ENCODE data around the gene ENTPD5. TPM values are rescaled to one million over a fixed set of nuclear protein-coding genes. Genes with fewer than 3 reads are reported as not detected.

ENTPD5 gene
- 9.3 and 10.4 TPM in 2 replicates for total RNA-seq

- TF ChIP-seq CTCF (IDR thresholded peaks at IDR 0.05), result no peak
- peak; percentile 82 for DNase-seq
- H3K27me3 Mint-ChIP-seq, result no peaks in the 10 kb centered on the region
- ChIA-PET POLR2A (interaction anchor here (0.7 to 1.8 kb wide), 4 partner anchors 15 to 295 kb away, joined by 3 to 4 read pairs (median 3); partner anchors contain the start of gene ZNF410), CTCF (no interaction called here)
- H3K4me1 Mint-ChIP-seq, result peaks cover 14% of the 10 kb centered on the region
- H3K9me3 Mint-ChIP-seq, result no peaks in the 10 kb centered on the region
- peak within 1 kb of the TSS; percentile 88 for H3K27ac Mint-ChIP-seq
- peaks cover 5% of the 10 kb centered on the region for H3K36me3 Mint-ChIP-seq (ENCODE audit: low read depth)
- peak within 1 kb of the TSS; percentile 95 for H3K4me3 Mint-ChIP-seq
- intact Hi-C loops (cut with micrococcal nuclease), result loop anchor here (1.0 to 5.0 kb wide), 4 partner anchors 66 to 306 kb away; partner anchors contain the start of genes ALDH6A1, COQ6, FAM161B and LIN52
- ATAC-seq (ENCODE audit: low read depth), result peak; percentile 96
Measured at GRCh38 chr14:74018586-74019407, at the start of gene ENTPD5, which contains the start of gene BBOF1. TSS of gene ENTPD5 (minus strand) at chr14:74019288. CDS start at chr14:73988102, 31,186 bp downstream. TSS of gene BBOF1 (plus strand) at chr14:74019349. CDS start at chr14:74019479, 130 bp downstream.

- Mint-ChIP-seq H3K27ac (no peak overlapping the region), H3K9me3 (no peaks in the 10 kb centered on the region), H3K36me3 (ENCODE audit: low read depth) (peaks cover 52% of the 10 kb centered on the region), H3K27me3 (no peaks in the 10 kb centered on the region), H3K4me1 (no peaks in the 10 kb centered on the region), H3K4me3 (no peak overlapping the region)
- ChIA-PET CTCF (interaction anchor here (1.3 kb wide), 1 partner anchor 26 kb away, joined by 3 read pairs; no protein-coding TSS in a partner anchor), POLR2A (no interaction called here)
- no peak for TF ChIP-seq CTCF (IDR thresholded peaks at IDR 0.05)
- no peak for DNase-seq
- ATAC-seq (ENCODE audit: low read depth), result no peak
- intact Hi-C loops (cut with micrococcal nuclease), result no loop called here
Measured at GRCh38 chr14:74065746-74066575, 46.9 kb upstream of the ENTPD5 start.

- no peak overlapping the region for H3K27ac Mint-ChIP-seq
- intact Hi-C loops (cut with micrococcal nuclease), result no loop called here
Measured at GRCh38 chr14:74064883-74065282, 45.8 kb upstream of the ENTPD5 start.

GRCh38 chr14:74064426-74064825 is 45.3 kb upstream of the ENTPD5 start:
- ChIA-PET CTCF (no interaction called here), POLR2A (interaction anchor here (0.7 kb wide), 1 partner anchor 763 kb away, joined by 3 read pairs; no protein-coding TSS in a partner anchor)
- no peak for TF ChIP-seq CTCF (IDR thresholded peaks at IDR 0.05)
- Mint-ChIP-seq H3K27me3 (no peaks in the 10 kb centered on the region), H3K4me1 (no peaks in the 10 kb centered on the region), H3K9me3 (no peaks in the 10 kb centered on the region), H3K4me3 (no peak overlapping the region), H3K36me3 (ENCODE audit: low read depth) (peaks cover 56% of the 10 kb centered on the region), H3K27ac (no peak overlapping the region)
- no peak for ATAC-seq (ENCODE audit: low read depth)
- intact Hi-C loops (cut with micrococcal nuclease), result no loop called here
- no peak for DNase-seq

More at GRCh38 chr14:74064883-74065282, 45.8 kb upstream of the ENTPD5 start:
- Mint-ChIP-seq H3K4me3 (no peak overlapping the region), H3K9me3 (no peaks in the 10 kb centered on the region), H3K4me1 (no peaks in the 10 kb centered on the region), H3K27me3 (no peaks in the 10 kb centered on the region), H3K36me3 (ENCODE audit: low read depth) (peaks cover 53% of the 10 kb centered on the region)
- ATAC-seq (ENCODE audit: low read depth) (no peak), DNase-seq (no peak)
- CTCF ChIA-PET, result no interaction called here
- TF ChIP-seq CTCF (IDR thresholded peaks at IDR 0.05), result no peak
- POLR2A ChIA-PET, result interaction anchor here (0.7 kb wide), 1 partner anchor 764 kb away, joined by 3 read pairs; no protein-coding TSS in a partner anchor

GRCh38 chr14:74062809-74063150 is 43.7 kb upstream of the ENTPD5 start:
- DNase-seq (no peak), ATAC-seq (ENCODE audit: low read depth) (no peak)
- Mint-ChIP-seq H3K27ac (no peak overlapping the region), H3K4me3 (no peak overlapping the region), H3K27me3 (no peaks in the 10 kb centered on the region), H3K36me3 (ENCODE audit: low read depth) (peaks cover 53% of the 10 kb centered on the region), H3K4me1 (no peaks in the 10 kb centered on the region), H3K9me3 (no peaks in the 10 kb centered on the region)
- ChIA-PET CTCF (no interaction called here), POLR2A (no interaction called here)
- no peak for TF ChIP-seq CTCF (IDR thresholded peaks at IDR 0.05)
- intact Hi-C loops (cut with micrococcal nuclease), result no loop called here
